GM12878 (cell line): ENCODE measurements around the gene EXOC7. TPM values are rescaled to one million over a fixed set of nuclear protein-coding genes. Genes with fewer than 3 reads are reported as not detected.
"Not testable (repeated sequence)": the region's sequence is repeated elsewhere in the genome, so short reads cannot be mapped to it uniquely, and the experiment has no call there.

Experiments
- ATAC-seq: fragments of 200-7000 bp; cut with Tn5 transposase; 3 replicates; pipeline ENCODE4 v1.9.1; 2020; ENCODE audit warnings: mild to moderate bottlenecking, moderate library complexity
- BruUV-seq: library from RNA; stranded (reverse); fragments of 400-500 nt; replicated peaks from 2 replicates; lab custom pipeline; 2021; lab: Mats Ljungman, UMichigan
- CTCF ChIA-PET: fragments of 300-600 bp; sonication (Branson Sonifier 250); formaldehyde crosslinking; extraction: SDS; loops from one replicate; lab custom pipeline; 2021; ENCODE audit warnings: inconsistent platforms; lab: Yijun Ruan, JAX
- POLR2A ChIA-PET: fragments of 350-600 bp; formaldehyde crosslinking; extraction: SDS; loops from one replicate; lab custom pipeline; 2021; ENCODE audit warnings: inconsistent platforms; lab: Charles Lee
- RAD21 ChIA-PET: fragments of 300-600 bp; sonication (Branson Sonifier 250); formaldehyde crosslinking; loops from one replicate; lab custom pipeline; 2023; ENCODE audit warnings: antibody characterized with exemption; ENCODE audit not compliant: unreplicated experiment; lab: Charles Lee
- SMC1A ChIA-PET: fragments of 300-600 bp; sonication (Branson Sonifier 250); formaldehyde crosslinking; loops from one replicate; lab custom pipeline; 2023; ENCODE audit not compliant: unreplicated experiment, uncharacterized antibody; lab: Charles Lee
- DNase-seq: peaks from one replicate; pipeline ENCODE4 v3.0.0-alpha.2; 2011; ENCODE audit warnings: low read depth, low spot score
- FAIRE-seq: peaks from 3 replicates; lab custom pipeline; 2011; peaks lifted over from hg19 to GRCh38; lab: Jason Lieb, UNC
- H2AFZ ChIP-seq: 2 replicates; pipeline ENCODE4 v1.6.0; 2011; ENCODE audit warnings: low read depth, low read length, control low read depth; ENCODE audit not compliant: control insufficient read depth
- H3K27ac ChIP-seq: 2 replicates; pipeline ENCODE4 v1.5.1; 2011; ENCODE audit warnings: control low read depth; ENCODE audit not compliant: control insufficient read depth, insufficient read depth
- H3K27me3 ChIP-seq, 2 experiments: replicated peaks in 1 of 2; 2 replicates each; pipeline versions ENCODE4 v1.6.0 to v1.6.1; 2011; ENCODE audit warnings: low read length in 1 of 2; ENCODE audit not compliant: control insufficient read depth in 2 of 2, insufficient read depth in 2 of 2
- H3K36me3 ChIP-seq, 2 experiments: 2 replicates each; pipeline ENCODE4 v1.5.1; 2011; ENCODE audit warnings: low read length in 1 of 2; ENCODE audit not compliant: control insufficient read depth in 2 of 2, insufficient read depth in 2 of 2
- H3K4me1 ChIP-seq: 2 replicates; pipeline ENCODE4 v1.6.1; 2011; ENCODE audit warnings: mild to moderate bottlenecking, low read length, moderate library complexity, mixed read lengths; ENCODE audit not compliant: control insufficient read depth, insufficient read depth
- H3K4me2 ChIP-seq: 2 replicates; pipeline ENCODE4 v1.6.0; 2011; ENCODE audit warnings: control low read depth; ENCODE audit not compliant: control insufficient read depth, insufficient read depth
- H3K4me3 ChIP-seq: fragments of 200-600 bp; sonication (generic); 2 replicates; pipeline ENCODE4 v1.5.1; 2016
- H3K79me2 ChIP-seq: 2 replicates; pipeline ENCODE4 v1.6.0; 2011; ENCODE audit warnings: low read length; ENCODE audit not compliant: control insufficient read depth, insufficient read depth
- H3K9ac ChIP-seq: 2 replicates; pipeline ENCODE4 v1.8.0; 2011; ENCODE audit warnings: low read length, control low read depth, mixed read lengths; ENCODE audit not compliant: control insufficient read depth, insufficient read depth
- H3K9me3 ChIP-seq: replicated peaks from 3 replicates; pipeline ENCODE4 v1.5.1; 2011; ENCODE audit warnings: mild to moderate bottlenecking, low read length; ENCODE audit not compliant: control insufficient read depth, insufficient read depth
- H4K20me1 ChIP-seq: 2 replicates; pipeline ENCODE4 v1.6.0; 2011; ENCODE audit not compliant: control insufficient read depth, insufficient read depth
- BRCA1 ChIP-seq: IDR thresholded peaks from 2 replicates; pipeline ENCODE4 v1.6.1; 2011; ENCODE audit warnings: low read depth, low read length, improper control_type of control experiment
- GABPA ChIP-seq: IDR thresholded peaks from 2 replicates; pipeline ENCODE4 v1.6.1; 2014; ENCODE audit warnings: antibody characterized with exemption, low read depth, mild to moderate bottlenecking, inconsistent platforms
- LARP7 ChIP-seq: fragments of 450-650 bp; IDR thresholded peaks from 2 replicates; pipeline ENCODE4 v1.6.1; 2017; ENCODE audit warnings: mild to moderate bottlenecking
- MYC ChIP-seq: IDR thresholded peaks from 2 replicates; pipeline ENCODE4 v1.6.1; 2011; ENCODE audit warnings: mild to moderate bottlenecking, low read length, moderate library complexity, inconsistent platforms; ENCODE audit not compliant: insufficient read depth, insufficient replicate concordance, insufficient read length, severe bottlenecking
- NBN ChIP-seq: fragments of 450-650 bp; IDR thresholded peaks from 2 replicates; pipeline ENCODE4 v1.6.1; 2016
- RAD21 ChIP-seq: IDR thresholded peaks from 2 replicates; pipeline ENCODE4 v1.6.1; 2011; ENCODE audit warnings: mild to moderate bottlenecking, low read depth, low read length, moderate library complexity; ENCODE audit not compliant: insufficient read depth
- RELB ChIP-seq: fragments of 450-650 bp; IDR thresholded peaks from 2 replicates; pipeline ENCODE4 v1.6.1; 2017; ENCODE audit warnings: low read depth, mild to moderate bottlenecking, moderate library complexity
- RUNX3 ChIP-seq: IDR thresholded peaks from 2 replicates; pipeline ENCODE4 v1.6.1; 2012; ENCODE audit warnings: low read length, inconsistent platforms
- ZNF384 ChIP-seq: IDR thresholded peaks from 2 replicates; pipeline ENCODE4 v1.6.1; 2012; ENCODE audit warnings: low read depth, mild to moderate bottlenecking, low read length, improper control_type of control experiment, borderline replicate concordance
- ZZZ3 ChIP-seq: IDR thresholded peaks from 2 replicates; pipeline ENCODE4 v1.6.1; 2011; ENCODE audit warnings: low read depth; ENCODE audit not compliant: control insufficient read depth, insufficient read length
- WGBS: methylation state at CpG from one replicate; pipeline ENCODE4 v1.1.6; 2016; ENCODE audit warnings: low lambda C conversion rate; ENCODE audit not compliant: insufficient replicate concordance, insufficient coverage; ENCODE audit errors: missing lambda C conversion rate; 5-methylcytosine and 5-hydroxymethylcytosine counted together
- in situ Hi-C: fragments of 300-500 bp; cut with MboI; formaldehyde crosslinking; loops from 9 replicates; pipeline ENCODE4 v1.14.3; 2018; ENCODE audit warnings: mixed read lengths
- intact Hi-C: fragments of 100-400 bp; cut with micrococcal nuclease; formaldehyde crosslinking; loops from one replicate; pipeline ENCODE4 v1.14.2; 2022; ENCODE audit not compliant: unreplicated experiment
- polyA plus RNA-seq, 11 experiments: library from polyadenylated mRNA; depleted of rRNA in 4 of 11; unstranded in 6 of 11; stranded (reverse) in 5 of 11; fragments of >200 nt; fragmentation: Nextera tagmentation in 4 of 11; fragmentation: Illumina TruSeq in 1 of 11; extraction: Ambion mirVana in 4 of 11; extraction: Trizol in 1 of 11; gene quantifications; 1 replicate in 1 of 11; 2 replicates in 10 of 11; pipeline versions ENCODE4 v1.2.1 to v1.2.3, GENCODE V29; 2011 to 2016; ENCODE audit warnings: inconsistent platforms in 2 of 11, missing spikeins in 2 of 11, low read depth in 1 of 11
- total RNA-seq, 4 experiments: library from RNA; depleted of rRNA in 3 of 4; stranded (reverse); fragments of >200 nt in 3 of 4; fragmentation: Illumina TruSeq in 1 of 4; extraction: Trizol in 1 of 4; gene quantifications; 2 replicates each; pipeline versions ENCODE4 v1.2.1 to v1.2.3, GENCODE V29; 2013 to 2021

The EXOC7 gene
- total and polyA plus RNA-seq, 10 of the 15 experiments (the other 5 are each of a cell fraction or from before 2014, with no cell fraction given) = 18.8 to 71.3 (median 48.2) TPM

- BruUV-seq, H3K27me3 ChIP-seq, H3K79me2 ChIP-seq, ATAC-seq, H3K4me3 ChIP-seq, H3K4me1 ChIP-seq, POLR2A ChIA-PET, H3K4me2 ChIP-seq, intact Hi-C loops, DNase-seq, H2AFZ ChIP-seq, H3K27ac ChIP-seq, in situ Hi-C loops, H3K9me3 ChIP-seq, FAIRE-seq, H3K9ac ChIP-seq, H4K20me1 ChIP-seq: not testable (repeated sequence)
- H3K36me3 ChIP-seq = peaks cover 20 to 37% of the 10 kb centered on the region in 2 experiments
- 86% methylated on average over 6 of the region's 6 CpGs for WGBS
- ChIA-PET SMC1A (interaction anchor here (0.7 kb wide), 1 partner anchor 243 kb away, joined by 4 read pairs; no protein-coding TSS in a partner anchor), RAD21 (interaction anchor here (0.6 kb wide), 1 partner anchor 240 kb away, joined by 4 read pairs; no protein-coding TSS in a partner anchor), CTCF (interaction anchor here (1.2 to 2.3 kb wide), 2 partner anchors 44 to 62 kb away, joined by 5 to 8 read pairs; no protein-coding TSS in a partner anchor)
Measured at GRCh38 chr17:76058264-76058663, 45.3 kb downstream of the EXOC7 start.

- TF ChIP-seq RUNX3 = no peak
- TF ChIP-seq RAD21 = no peak
- no peak for TF ChIP-seq LARP7
- no peak for TF ChIP-seq RELB
- no peak for TF ChIP-seq NBN
- TF ChIP-seq MYC = no peak
- TF ChIP-seq ZNF384 = no peak
- TF ChIP-seq ZZZ3 = no peak
- no peak for TF ChIP-seq BRCA1
- no peak for TF ChIP-seq GABPA
- H3K9ac ChIP-seq = no peak overlapping the region
- ChIA-PET POLR2A (no interaction called here), RAD21 (no interaction called here), CTCF (interaction anchor here (1.1 to 2.3 kb wide), 2 partner anchors 43 to 341 kb away, joined by 3 to 8 read pairs; no protein-coding TSS in a partner anchor), SMC1A (no interaction called here)
- DNase-seq (no peak), FAIRE-seq (no peak), ATAC-seq (no peak)
- peaks cover 18 to 37% of the 10 kb centered on the region in 2 experiments for H3K36me3 ChIP-seq
- intact Hi-C loops (no loop called here), in situ Hi-C loops (no loop called here)
- no TSS peak for BruUV-seq
- H2AFZ ChIP-seq = no peak overlapping the region
- H3K27me3 ChIP-seq = no peaks in the 10 kb centered on the region
- H3K9me3 ChIP-seq = no peaks in the 10 kb centered on the region
- no peaks in the 10 kb centered on the region for H3K4me1 ChIP-seq
- H3K79me2 ChIP-seq = no peaks in the 10 kb centered on the region
- WGBS = 95% methylated on average over 3 of the region's 3 CpGs
- H3K4me3 ChIP-seq = no peak overlapping the region
- no peak overlapping the region for H3K27ac ChIP-seq
- no peaks in the 10 kb centered on the region for H4K20me1 ChIP-seq
- no peak overlapping the region for H3K4me2 ChIP-seq
Measured at GRCh38 chr17:76056882-76057281, 46.7 kb downstream of the EXOC7 start.
